Activated CD4-positive, alpha-beta T cell treated with anti-CD3 and anti-CD28 coated beads, Interleukin-2, amount 50 U/mL, for 16 hours (primary cell): ENCODE results near the gene NFYA.

Experiments used
- DNase-seq: peaks from one replicate; pipeline ENCODE4 v3.0.0-alpha.2; 2020

The NFYA gene

GRCh38 chr6:41072836-41073202 is at the start of gene NFYA:
Gene NFYA (plus strand): TSS chr6:41072974. CDS start chr6:41079090, 6,116 bp downstream.
- DNase-seq: no peak

DNA sequence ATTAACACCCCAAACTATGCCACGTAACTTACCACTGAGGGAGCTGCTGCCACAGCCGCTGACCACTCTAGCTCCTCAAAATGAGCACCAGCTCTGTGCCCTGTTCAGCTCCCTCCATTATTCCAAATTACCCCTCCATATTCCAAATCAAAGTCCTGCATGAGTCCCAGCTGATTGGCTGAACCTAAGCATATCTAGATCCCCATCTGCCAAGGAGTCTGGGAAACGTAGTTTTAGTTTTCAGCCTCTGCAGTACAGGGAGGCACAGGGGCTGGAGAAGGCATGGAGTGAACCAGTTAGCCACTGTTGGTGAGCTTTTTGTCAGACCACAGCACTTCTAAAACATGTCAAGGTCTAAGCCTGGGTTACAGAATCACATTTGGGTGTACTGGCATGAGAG is 49.7 kb upstream of the NFYA start:
- no peak for DNase-seq

DNA sequence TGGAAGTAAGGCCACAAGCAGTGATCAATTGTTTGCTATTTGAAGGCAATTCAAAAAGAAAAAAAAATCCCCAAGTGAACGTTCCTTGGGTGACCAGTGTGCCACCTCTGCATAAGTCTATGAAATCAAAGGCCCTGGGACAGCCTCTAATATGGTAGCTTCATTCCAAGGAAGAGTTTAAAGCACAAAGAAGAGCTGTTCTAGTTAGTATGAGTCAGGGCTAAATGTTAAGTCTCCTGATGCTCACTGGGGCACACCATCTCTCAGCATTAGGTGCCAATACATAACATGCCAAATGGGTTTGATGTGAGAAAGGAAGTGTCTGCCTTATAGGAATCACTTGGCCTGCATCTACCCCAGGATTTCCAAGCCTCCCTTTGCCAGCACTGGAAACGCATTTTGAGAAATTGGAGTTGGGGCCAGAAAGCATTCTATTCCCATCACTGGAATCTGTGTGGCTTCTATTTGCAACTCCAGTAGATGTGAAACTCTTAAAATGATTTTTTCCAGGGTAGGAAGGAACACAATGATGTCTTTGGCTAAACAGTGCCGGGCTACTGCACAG is 46.7 kb upstream of the NFYA start:
- DNase-seq: no peak

DNA sequence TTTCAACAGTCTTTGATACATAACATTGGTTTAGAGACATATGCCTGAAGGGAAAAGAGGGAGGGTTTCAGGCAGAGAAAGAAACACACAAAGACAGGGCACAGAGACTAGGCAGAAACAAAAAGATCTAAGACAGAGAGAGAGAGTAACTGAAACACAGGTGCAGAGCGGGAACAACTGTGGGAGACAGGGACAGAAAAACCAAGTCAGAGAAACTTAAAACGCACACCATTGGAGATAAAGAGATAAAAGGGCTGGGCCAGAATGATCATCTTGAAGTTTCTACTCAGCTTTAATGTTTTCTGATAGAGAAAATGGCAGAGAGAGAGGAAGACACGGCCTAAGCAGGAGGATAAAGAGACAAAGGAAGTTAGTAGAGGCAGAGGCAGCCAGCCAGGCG is 45.5 kb upstream of the NFYA start:
- DNase-seq: no peak

- peak; percentile 80 for DNase-seq
These were observed 44.8 kb upstream of the NFYA start for GRCh38 chr6:41027799-41028560.

- DNase-seq: no peak
These were observed 44.0 kb upstream of the NFYA start for GRCh38 chr6:41028561-41029412.

DNA sequence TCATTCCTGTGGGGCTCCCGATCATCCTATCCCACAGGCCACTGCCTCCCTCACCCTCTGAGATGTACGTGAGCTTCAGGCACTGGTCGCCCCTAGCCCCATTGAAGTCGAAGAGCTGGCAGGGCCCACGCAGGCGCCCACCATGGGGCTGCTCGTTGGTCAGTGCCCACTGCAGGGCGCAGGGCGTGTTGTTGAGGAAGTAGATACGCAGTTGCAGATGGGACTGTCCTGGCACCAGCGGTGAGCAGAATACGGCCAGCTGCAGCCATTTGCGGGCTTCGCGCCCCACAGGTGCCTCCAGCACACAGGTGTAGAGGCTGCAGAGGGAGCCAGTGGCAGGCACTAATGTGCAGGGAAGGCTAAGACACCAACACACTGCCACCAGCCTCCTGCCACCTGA is 39.9 kb upstream of the NFYA start:
- no peak for DNase-seq

DNA sequence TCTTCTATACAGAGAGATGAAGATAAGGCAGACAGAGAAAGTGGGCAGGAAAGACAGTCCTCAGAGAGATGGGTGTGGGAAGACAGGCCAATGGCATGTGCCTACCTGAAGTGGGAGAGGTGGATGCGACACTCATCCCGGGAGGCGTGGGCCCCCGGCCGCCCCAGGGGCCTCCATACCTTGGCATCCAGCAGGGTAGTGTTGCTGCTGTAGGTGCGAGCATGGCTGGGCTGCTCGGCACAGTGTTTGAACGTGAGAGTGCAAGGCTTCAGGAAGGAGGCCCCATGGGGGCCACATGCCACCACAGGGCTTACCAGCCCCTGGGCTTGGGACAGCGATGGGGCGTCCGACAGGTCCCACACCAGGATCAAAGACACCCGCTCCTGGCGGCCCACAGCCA is 39.0 kb upstream of the NFYA start:
- DNase-seq: no peak

GRCh38 chr6:41036186-41036585 is 36.6 kb upstream of the NFYA start:
- DNase-seq: no peak

- no peak for DNase-seq
These were observed 36.2 kb upstream of the NFYA start for GRCh38 chr6:41036601-41037000.

DNA sequence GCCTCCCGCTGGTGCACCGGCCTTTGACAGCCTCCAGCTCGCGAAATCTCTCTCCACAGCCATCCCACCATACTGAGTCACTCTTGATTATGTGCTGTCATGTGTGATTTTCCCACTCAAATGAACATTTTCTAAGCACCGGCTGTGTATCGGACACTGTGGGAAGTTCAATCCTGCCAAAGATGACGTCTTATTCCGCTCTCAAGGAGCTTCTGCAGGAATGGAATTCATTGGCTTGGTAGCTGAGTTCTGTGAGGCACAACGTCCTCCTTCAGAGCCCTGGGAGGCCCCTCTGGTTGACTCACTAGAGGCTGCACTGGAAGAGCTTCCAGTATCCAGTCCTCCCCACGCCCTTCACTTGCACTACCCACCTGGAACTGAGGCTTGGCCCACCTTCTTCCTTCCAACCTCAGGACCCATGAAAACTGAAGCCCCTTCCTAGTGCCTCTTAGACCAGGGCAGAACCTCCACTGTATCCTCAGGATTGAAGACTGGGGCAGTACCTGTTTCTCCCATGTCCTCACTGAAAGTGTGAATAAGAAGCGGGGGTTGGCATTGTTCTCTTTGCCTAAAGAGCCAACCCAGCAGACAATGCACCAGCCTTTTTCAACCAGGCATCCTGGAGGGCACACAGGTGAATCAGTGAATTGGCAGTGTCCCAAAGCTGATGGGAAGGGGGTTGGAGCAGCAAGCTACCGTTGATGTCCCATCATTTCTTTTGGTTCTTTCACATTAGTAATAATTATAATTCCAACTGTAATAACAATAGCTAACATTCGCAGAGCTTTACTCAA is 35.5 kb upstream of the NFYA start:
- DNase-seq: no peak

- DNase-seq: no peak
These were observed 34.6 kb upstream of the NFYA start for GRCh38 chr6:41038205-41038604.

DNA sequence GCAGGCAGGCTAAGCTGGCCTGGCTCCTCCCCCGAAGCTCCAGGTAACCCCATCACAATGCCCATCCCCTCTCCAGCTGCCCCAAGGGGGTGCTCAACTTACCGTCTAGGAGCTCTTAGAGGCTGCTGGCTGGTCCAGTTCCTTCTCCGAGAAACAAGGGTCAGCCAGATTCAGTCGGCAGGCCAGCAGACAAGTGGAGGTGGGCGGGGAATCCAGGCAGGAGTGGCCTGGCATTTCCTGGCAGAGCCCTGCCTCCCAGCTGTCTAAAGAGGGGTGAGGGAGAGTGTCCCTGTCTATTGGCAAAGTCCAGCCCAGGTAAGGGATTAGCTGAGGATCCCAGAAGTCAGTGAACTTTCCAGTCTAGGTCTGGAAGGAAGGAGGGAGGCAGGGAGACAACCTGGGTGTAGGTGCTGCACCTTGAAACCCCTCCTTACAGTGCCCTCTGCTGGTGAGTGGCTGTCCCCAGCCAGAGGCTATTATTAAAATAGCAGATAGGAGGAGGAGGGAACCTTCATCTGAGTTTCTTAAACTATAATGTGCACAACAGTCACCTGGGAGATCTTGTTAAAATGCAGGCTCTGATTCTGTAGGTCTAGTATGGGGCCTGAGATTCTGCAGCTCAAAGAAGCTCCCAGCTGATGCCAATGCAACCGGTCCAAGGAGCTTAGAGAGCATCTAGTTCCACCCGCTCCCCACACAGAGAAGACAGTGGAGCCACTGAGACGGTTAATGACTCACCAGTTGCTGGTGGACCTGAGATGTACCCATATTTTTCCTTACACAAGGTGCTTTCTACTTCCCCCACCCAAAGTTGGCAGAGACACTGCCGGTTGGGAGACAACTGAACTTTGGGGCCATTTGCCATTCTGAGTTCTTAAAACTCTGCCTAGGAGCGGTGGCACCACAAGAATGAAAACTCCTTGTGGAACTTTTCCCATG is 33.4 kb upstream of the NFYA start, which contains the start of gene UNC5CL:
UNC5CL (minus strand) TSS at position 162 of the 939 bp plus-strand sequence. CDS start 4,147 bp downstream, outside the sequence.
- DNase-seq: peak; percentile 57

GRCh38 chr6:41040101-41040939 is 32.5 kb upstream of the NFYA start:
- peak; percentile 30 for DNase-seq

- no peak for DNase-seq
These were observed 31.7 kb upstream of the NFYA start for GRCh38 chr6:41040940-41041536.

- no peak for DNase-seq
These were observed 30.3 kb upstream of the NFYA start, which contains the start of gene TSPO2 for GRCh38 chr6:41042226-41043055. Gene TSPO2 (plus strand): TSS chr6:41042467. CDS start chr6:41042986, 519 bp downstream.

DNA sequence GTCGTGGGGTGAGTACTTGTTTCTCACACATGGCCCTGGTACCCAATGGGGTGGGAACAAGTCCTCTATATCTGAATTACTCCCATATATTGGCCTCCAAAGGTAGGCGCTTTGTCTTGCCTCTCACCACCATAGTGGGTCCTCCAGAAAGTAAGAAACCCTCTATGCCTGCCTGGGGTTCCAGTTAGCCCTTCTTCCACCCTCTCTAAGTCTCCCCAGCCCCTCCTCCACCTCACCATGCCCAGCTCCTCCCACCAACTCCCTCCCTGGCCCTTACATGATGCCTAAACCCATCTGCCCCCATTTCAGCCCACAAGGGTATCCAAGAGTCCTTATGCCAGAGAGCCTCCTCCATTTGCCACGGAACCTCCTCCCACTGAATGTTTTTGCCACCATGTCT is 29.6 kb upstream of the NFYA start:
- DNase-seq: no peak

DNA sequence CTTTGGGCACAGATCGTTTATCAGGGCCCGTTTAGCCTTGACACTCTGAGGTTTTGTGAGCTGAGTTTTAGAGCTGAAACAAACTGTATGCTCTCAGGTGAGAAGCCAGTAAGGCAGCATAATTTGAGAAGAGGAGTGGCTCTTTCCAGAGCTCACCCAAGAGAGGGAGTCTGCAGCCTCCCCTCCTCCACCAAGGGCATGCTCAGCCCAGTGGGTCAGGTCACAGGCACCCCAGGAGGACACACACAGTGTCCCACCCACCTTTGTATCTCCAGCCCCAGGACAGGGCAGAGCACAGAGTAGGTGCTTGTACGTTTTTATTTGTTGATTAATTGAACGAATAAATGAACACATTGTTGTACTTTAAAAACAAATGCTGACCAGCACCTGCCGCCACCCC is 27.1 kb upstream of the NFYA start:
- no peak for DNase-seq

GRCh38 chr6:41046084-41046483 is 26.7 kb upstream of the NFYA start:
- no peak for DNase-seq
